Testis (tissue), 3 donors: Measurements from ENCODE around the gene SLC2A1. TPM values are rescaled to one million over a fixed set of nuclear protein-coding genes. Genes with fewer than 3 reads are reported as not detected.

ENCODE experiments used
- DNase-seq: peaks from one replicate; pipeline ENCODE4 v3.0.0-alpha.2; 2019
- H3K27ac ChIP-seq, 2 donors: fragments of 200-600 bp; sonication (generic); one replicate each; pipeline ENCODE4 v1.5.1; 2019
- H3K27me3 ChIP-seq: fragments of 200-600 bp; sonication (generic); one replicate; pipeline ENCODE4 v1.5.1; 2019
- H3K36me3 ChIP-seq: fragments of 200-600 bp; sonication (generic); one replicate; pipeline ENCODE4 v1.5.1; 2017; ENCODE audit warnings: low read depth; ENCODE audit errors: missing control alignments
- H3K4me1 ChIP-seq: fragments of 200-600 bp; sonication (generic); one replicate; pipeline ENCODE4 v1.5.1; 2019
- H3K4me3 ChIP-seq, 2 donors: fragments of 200-600 bp; sonication (generic); one replicate each; pipeline ENCODE4 v1.5.1; 2017 to 2019
- H3K9me3 ChIP-seq: fragments of 200-600 bp; sonication (generic); one replicate; pipeline ENCODE4 v1.5.1; 2017
- CTCF ChIP-seq, 3 experiments: fragments of 450-650 bp in 2 of 3; fragments of 200-600 bp in 1 of 3; sonication (generic) in 1 of 3; IDR thresholded peaks; one replicate each; pipeline ENCODE4 v1.5.1; 2016 to 2019; ENCODE audit warnings: antibody characterized with exemption in 3 of 3, mild to moderate bottlenecking in 2 of 3, moderate library complexity in 1 of 3
- POLR2A ChIP-seq: fragments of 450-650 bp; IDR thresholded peaks from one replicate; pipeline ENCODE4 v1.6.1; 2017; ENCODE audit warnings: antibody characterized with exemption, mild to moderate bottlenecking, moderate library complexity
- WGBS, 2 donors: methylation state at CpG; one replicate each; pipeline ENCODE4 v1.1.5; 2018; 5-methylcytosine and 5-hydroxymethylcytosine counted together
- intact Hi-C: fragments of 100-400 bp; cut with DNase I; formaldehyde crosslinking; loops from one replicate; pipeline ENCODE4 v1.15.1; 2023; ENCODE audit warnings: low total_unique reads
- polyA plus RNA-seq: library from polyadenylated mRNA; stranded (reverse); fragments of 350-450 nt; fragmentation: Illumina TruSeq; extraction: RNeasy Lipid Tissue Mini Kit (QIAGEN cat#74804); gene quantifications from one replicate; pipeline ENCODE4 v1.2.3, GENCODE V29; 2014; ENCODE audit warnings: low read depth, low replicate concordance; ENCODE audit not compliant: insufficient read depth
- total RNA-seq, 2 donors: library from RNA; depleted of rRNA; stranded (reverse); fragments of >200 nt; gene quantifications; one replicate each; pipeline ENCODE4 v1.2.3, GENCODE V29; 2016

SLC2A1 gene
- total and polyA plus RNA-seq, 3 donors from 2014 or later, result 19.4 to 38.3 (median 36.9) TPM

- no peak for DNase-seq
- intact Hi-C loops, result no loop called here
- Histone ChIP-seq H3K36me3 (no peaks in the 10 kb centered on the region), H3K4me1 (peaks cover 30% of the 10 kb centered on the region), H3K9me3 (no peaks in the 10 kb centered on the region), H3K27me3 (no peaks in the 10 kb centered on the region), H3K4me3 (no peak overlapping the region), H3K27ac (no peak overlapping the region)
- TF ChIP-seq POLR2A (no peak), CTCF (IDR thresholded peaks at IDR 0.05) (no peak)
- 53 to 73% methylated on average over 3 of the region's 3 CpGs for WGBS, 2 donors
Observed at GRCh38 chr1:42956739-42957138, 1.9 kb downstream of the SLC2A1 start.

GRCh38 chr1:42955311-42956063 is 3.2 kb downstream of the SLC2A1 start:
- intact Hi-C loops, result no loop called here
- no peak for DNase-seq
- 90 to 91% methylated on average over 16 of the region's 16 CpGs for WGBS, 2 donors
- Histone ChIP-seq H3K4me1 (peaks cover 30% of the 10 kb centered on the region), H3K9me3 (no peaks in the 10 kb centered on the region), H3K27me3 (no peaks in the 10 kb centered on the region), H3K4me3 (no peak overlapping the region), H3K36me3 (no peaks in the 10 kb centered on the region), H3K27ac (no peak overlapping the region)
- no peak for TF ChIP-seq POLR2A
- no peak for TF ChIP-seq CTCF (IDR thresholded peaks at IDR 0.05)

- no peaks in the 10 kb centered on the region for H3K9me3 ChIP-seq
- peak overlapping the region in 1 of 2 donors; percentile 11 for H3K27ac ChIP-seq
- H3K27me3 ChIP-seq, result no peaks in the 10 kb centered on the region
- H3K4me1 ChIP-seq, result peaks cover 23% of the 10 kb centered on the region
- no peak overlapping the region for H3K4me3 ChIP-seq
- DNase-seq, result no peak
- intact Hi-C loops, result no loop called here
- H3K36me3 ChIP-seq, result no peaks in the 10 kb centered on the region
- TF ChIP-seq CTCF (IDR thresholded peaks at IDR 0.05) (no peak), POLR2A (no peak)
- WGBS, 2 donors, result 62 to 69% methylated on average over 2 to 13 of the region's 13 CpGs
Observed at GRCh38 chr1:42953182-42954180, 5.2 kb downstream of the SLC2A1 start.

GRCh38 chr1:42952303-42953001 is 6.2 kb downstream of the SLC2A1 start:
- Histone ChIP-seq H3K9me3 (no peaks in the 10 kb centered on the region), H3K4me1 (peaks cover 23% of the 10 kb centered on the region), H3K27me3 (no peaks in the 10 kb centered on the region), H3K36me3 (no peaks in the 10 kb centered on the region), H3K27ac (peak overlapping the region in 1 of 2 donors; percentile 11), H3K4me3 (no peak overlapping the region)
- intact Hi-C loops, result no loop called here
- 91 to 94% methylated on average over 10 to 11 of the region's 11 CpGs for WGBS, 2 donors
- DNase-seq, result no peak
- no peak for TF ChIP-seq CTCF (IDR thresholded peaks at IDR 0.05)
